IMR-90 (cell line): ENCODE results near the gene SNED1.

Experiments
- CTCF ChIP-seq: conservative IDR thresholded peaks from 2 replicates; pipeline ENCODE4 v1.5.1; 2012; ENCODE audit warnings: mild to moderate bottlenecking, low read depth, low read length, improper control_type of control experiment
- ELK1 ChIP-seq: fragments of 150-350 bp; IDR thresholded peaks from 2 replicates; pipeline ENCODE4 v1.6.1; 2016; ENCODE audit warnings: low read depth, mild to moderate bottlenecking, low read length, moderate library complexity, borderline replicate concordance
- MXI1 ChIP-seq: IDR thresholded peaks from 2 replicates; pipeline ENCODE4 v1.6.1; 2012; ENCODE audit warnings: low read depth, mild to moderate bottlenecking, low read length, moderate library complexity, borderline replicate concordance
- NFE2L2 ChIP-seq: fragments of 150-350 bp; IDR thresholded peaks from 2 replicates; pipeline ENCODE4 v1.6.1; 2016; ENCODE audit warnings: low read depth, mild to moderate bottlenecking, low read length
- POLR2A ChIP-seq: IDR thresholded peaks from 2 replicates; pipeline ENCODE4 v1.6.1; 2012; ENCODE audit warnings: mild to moderate bottlenecking, low read depth, low read length
- SMC3 ChIP-seq: fragments of 150-350 bp; IDR thresholded peaks from 2 replicates; pipeline ENCODE4 v1.6.1; 2016; ENCODE audit warnings: low read depth, mild to moderate bottlenecking, antibody characterized with exemption, low read length, moderate library complexity

GRCh38 chr2:241000831-241001321 lies 2.5 kb downstream of the SNED1 start:
- TF ChIP-seq SMC3 (no peak), POLR2A (no peak), ELK1 (no peak), NFE2L2 (no peak), CTCF (no peak), MXI1 (no peak)
